Measurements from ENCODE around the gene TFDP1.
"Not testable (repeated sequence)": the region's sequence is repeated elsewhere in the genome, so short reads cannot be mapped to it uniquely, and the experiment has no call there.

The TFDP1 gene

GRCh38 chr13:113617961-113618360 is 33.4 kb downstream of the TFDP1 start:
- DNase-seq (ENCODE audit: low spot score) = no peak

GRCh38 chr13:113618455-113618854 is 33.9 kb downstream of the TFDP1 start:
- no peak for DNase-seq (ENCODE audit: low spot score)

DNA sequence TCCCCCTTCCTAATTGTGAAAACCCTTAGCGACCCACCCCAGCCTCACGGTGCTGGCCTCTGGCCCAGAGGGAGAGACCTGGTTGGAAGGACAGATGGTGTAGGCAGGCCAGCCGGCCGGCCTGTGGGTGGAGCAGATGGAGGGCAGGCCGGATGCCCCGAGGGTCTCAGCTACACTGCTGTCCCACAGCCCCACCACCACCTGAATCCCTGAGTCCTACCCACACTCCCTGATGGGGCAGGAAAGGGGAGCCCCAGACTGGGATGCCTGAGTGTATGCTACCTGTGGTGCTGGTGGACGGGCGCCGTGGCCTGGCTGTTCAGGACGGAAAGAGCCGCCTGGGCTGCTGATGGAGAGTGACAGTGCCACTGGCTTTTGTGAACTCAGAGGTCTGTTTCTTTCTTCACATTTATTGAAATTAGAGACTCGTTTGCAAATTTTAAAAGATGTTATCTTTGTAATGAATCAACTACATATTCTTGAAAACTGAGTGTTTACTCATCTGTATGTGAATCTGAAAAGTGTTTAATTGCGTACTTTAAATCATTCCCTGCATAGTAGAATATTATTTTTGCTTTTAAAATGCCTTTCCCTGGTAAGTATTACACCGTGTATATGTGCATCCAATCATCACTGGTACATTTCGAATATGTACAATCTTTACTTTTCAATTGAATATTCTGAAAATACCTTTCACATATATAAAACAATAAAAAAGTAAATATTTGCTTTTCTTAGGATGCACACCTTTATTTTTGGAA is 35.7 kb downstream of the TFDP1 start:
- DNase-seq (ENCODE audit: low spot score) = no peak

GRCh38 chr13:113621046-113621445 is 36.5 kb downstream of the TFDP1 start:
- DNase-seq (ENCODE audit: low spot score) = no peak

DNA sequence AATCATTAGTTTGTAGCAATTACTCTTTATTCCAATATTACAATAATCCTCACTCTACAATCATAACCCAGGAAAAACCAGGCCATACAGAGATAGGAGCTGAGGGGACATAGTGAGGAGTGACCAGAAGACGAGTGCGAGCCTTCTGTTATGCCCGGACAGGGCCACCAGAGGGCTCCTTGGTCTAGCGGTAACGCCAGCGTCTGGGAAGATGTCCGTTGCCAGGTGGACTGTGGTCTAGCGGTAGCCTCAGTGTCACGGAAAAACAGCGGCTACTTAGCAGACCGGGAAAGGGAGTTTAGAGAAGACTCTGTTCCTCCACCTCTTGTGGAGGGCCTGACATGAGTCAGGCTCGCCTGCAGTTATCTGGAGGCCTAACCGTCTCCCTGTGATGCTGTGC is 36.9 kb downstream of the TFDP1 start:
- not testable (repeated sequence) for DNase-seq (ENCODE audit: low spot score)

- DNase-seq (ENCODE audit: low spot score) = not testable (repeated sequence)
Observed at GRCh38 chr13:113621986-113622550, 37.5 kb downstream of the TFDP1 start.

GRCh38 chr13:113622791-113623490 is 38.4 kb downstream of the TFDP1 start:
- no peak for DNase-seq (ENCODE audit: low spot score)

- DNase-seq (ENCODE audit: low spot score) = no peak
Observed at GRCh38 chr13:113623491-113624234, 39.1 kb downstream of the TFDP1 start.

GRCh38 chr13:113624235-113624587 is 39.7 kb downstream of the TFDP1 start:
- no peak for DNase-seq (ENCODE audit: low spot score)

GRCh38 chr13:113624640-113625304 is 40.2 kb downstream of the TFDP1 start:
- not testable (repeated sequence) for DNase-seq (ENCODE audit: low spot score)

GRCh38 chr13:113625965-113626721 is 41.6 kb downstream of the TFDP1 start:
- no peak for DNase-seq (ENCODE audit: low spot score)

DNA sequence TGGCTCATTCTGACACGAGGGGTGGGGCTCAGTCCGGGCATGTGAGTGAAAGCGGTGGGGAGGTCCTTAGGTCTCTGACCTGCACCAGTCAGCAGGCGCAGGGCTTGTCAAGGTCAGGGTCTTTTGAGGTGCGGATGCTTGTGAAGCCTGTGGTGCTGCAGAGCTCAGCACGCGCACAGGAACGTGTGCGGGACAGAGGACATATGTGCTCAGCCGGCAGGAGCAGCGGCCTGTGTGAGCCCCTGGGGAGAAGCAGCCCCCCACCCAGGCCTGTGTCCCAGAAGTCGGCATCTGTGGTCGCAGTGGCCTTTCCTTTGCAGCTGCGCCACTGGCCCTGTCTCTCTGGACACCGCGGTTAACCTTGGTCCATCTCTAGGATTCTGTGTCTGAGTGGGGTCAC is 42.6 kb downstream of the TFDP1 start:
- DNase-seq (ENCODE audit: low spot score) = no peak

DNA sequence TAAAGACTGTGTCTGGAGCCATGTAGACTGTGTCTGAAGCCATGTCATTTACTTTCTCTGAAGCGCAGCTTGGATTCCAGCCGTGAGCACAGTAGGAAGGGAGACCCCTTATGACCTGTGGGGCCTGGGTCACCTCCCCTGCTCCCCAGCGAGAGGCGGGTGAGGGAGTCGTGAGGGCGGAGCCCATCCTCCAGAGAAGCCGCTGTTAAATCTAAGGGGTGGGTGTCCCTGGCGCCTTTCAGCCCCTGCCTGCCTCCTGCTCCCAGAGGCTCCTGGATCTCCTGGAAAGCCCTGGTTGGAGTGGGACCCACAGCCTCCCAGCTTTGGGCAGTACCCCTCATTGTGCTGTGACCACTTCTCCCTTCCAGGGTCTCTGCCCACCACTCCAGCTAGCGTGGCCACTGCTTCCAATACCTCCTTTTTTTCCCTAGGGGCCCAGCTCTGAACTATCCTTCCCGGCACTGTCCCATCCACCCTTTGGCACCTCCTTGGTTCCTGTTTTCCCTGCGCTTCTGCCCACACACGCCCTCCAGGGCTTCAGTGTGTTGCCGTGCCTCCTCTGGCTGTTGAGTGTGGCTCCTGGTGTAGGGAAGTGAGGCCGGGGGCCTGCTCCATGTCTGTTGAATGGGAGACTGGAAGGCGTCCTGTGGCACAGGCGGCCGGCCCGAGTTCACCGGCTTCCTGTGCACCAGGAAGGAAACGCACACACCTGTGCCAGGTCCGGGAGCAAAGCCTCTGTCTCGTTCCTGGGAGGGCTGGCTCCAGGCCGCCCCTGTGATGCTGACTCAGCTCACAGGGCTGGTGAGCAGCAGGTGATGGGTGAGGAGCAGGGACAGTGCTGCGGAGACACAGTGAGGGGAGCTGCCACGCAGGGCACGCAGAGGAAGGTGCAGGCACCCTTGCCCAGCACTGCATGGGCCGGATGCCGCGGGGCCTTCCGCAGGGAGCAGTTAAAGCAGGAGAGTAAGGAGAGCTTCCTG is 44.0 kb downstream of the TFDP1 start:
- no peak for DNase-seq (ENCODE audit: low spot score)

- no peak for DNase-seq (ENCODE audit: low spot score)
Observed at GRCh38 chr13:113629866-113630265, 45.3 kb downstream of the TFDP1 start.

DNA sequence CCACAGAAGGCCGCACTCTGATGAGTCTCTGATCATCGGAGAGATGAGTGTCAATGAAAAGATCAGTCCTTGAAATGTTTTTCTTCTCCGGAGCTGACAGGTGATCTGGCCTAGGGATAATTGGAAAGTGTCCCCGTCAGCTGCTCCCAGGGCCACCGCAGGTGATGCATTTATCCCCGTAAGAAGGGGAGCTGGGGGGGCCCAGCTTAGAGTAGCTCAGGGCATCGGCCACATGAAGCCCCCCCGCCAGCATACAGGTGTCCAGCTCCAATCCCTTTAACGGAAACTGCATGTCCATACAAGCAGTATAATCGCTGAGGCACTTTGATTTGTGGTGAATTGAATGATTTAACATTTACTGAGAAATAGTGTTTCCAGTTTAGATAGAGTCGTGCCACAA is 45.7 kb downstream of the TFDP1 start:
- DNase-seq (ENCODE audit: low spot score) = no peak

DNA sequence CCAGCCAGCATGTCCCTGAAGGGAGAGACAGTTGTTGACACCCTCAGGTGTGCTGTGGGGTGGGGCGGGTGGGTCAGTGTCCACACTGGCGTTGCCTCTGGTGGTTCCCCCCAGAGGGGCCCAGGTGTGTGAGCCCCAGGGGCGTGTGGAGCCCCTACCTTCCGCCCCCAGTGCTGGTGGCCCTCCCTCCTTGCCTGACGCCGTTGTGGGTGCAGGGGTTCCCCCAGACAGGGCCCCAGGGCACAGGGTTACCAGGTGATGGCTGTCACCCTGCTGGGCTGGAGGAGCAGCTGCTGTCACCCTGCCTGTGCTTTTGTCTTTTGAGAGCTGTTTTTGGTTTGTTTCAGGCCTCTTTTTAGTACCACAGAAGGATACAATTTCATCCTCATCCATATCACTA is 46.3 kb downstream of the TFDP1 start:
- no peak for DNase-seq (ENCODE audit: low spot score)

DNA sequence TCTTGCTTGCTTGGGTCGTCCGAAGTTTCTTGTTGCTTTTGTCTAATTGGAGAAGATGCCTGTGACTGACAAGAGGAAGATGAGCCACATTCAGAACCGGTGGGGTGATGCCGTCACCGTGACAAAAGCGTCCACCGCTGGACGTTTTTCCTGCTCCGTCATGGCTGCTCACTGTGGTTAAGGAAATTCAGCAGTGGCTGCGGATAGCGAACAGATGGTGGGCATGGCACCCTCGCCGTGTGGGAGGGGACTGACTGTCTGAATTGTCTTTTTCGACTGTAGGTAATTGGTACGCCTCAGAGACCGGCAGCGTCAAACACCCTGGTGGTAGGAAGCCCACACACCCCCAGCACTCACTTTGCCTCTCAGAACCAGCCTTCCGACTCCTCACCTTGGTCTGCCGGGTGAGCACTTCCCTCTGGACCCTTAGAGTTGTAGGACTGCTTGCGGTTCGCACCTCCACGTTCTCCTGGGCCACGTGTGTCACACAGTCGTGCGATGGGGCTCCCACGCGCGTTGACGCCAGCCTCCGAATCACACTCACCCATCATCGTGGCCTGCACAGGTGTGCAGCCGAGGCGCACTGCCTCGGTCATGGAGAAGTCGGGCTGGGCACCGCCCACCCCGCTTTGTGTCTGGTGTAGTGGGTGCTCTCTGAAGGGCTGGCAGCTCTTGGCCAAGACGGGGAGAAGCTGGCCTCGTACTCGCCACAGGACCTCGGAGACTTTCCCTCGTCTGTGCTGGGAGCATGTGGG is 47.0 kb downstream of the TFDP1 start:
- no peak for DNase-seq (ENCODE audit: low spot score)

DNA sequence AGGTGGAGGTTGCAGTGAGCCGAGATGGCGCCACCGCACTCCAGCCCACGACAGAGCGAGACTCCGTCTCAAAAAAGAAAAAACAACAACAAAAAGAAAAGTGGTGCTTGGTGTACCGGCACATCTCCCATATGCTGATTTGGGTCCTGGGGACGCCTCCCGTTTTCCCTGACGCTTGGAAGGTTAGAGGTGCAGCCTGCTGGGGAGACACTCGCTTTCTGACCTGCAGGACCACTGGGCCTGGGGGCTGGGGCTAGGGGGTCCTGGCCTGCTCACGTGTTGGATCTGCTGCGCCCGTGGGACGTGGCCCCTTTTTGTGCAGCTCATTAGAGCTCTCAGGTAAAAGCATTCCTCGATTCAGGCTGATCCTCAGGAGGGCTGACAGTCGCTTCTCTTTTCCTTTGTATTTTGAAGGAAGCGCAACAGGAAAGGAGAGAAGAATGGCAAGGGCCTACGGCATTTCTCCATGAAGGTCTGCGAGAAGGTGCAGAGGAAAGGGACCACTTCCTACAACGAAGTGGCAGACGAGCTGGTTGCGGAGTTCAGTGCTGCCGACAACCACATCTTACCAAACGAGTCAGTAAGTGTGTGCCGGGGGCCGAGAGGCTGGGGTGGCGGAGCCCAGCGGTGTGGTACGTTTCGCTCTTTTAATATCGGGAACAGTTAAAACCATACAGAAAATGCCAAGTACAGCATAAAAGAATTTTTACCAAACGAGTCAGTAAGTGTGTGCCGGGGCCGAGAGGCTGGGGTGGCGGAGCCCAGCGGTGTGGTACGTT is 48.3 kb downstream of the TFDP1 start:
- DNase-seq (ENCODE audit: low spot score) = no peak

- no peak for DNase-seq (ENCODE audit: low spot score)
Observed at GRCh38 chr13:113633485-113633873, 48.9 kb downstream of the TFDP1 start.

Data from HuH-7.5 (cell line).